HG02623 (cell line): ENCODE data around the gene CTSW.
A peak's percentile ranks its signal among the peaks of the same experiment; 100 is the strongest.

ENCODE experiments used
- ATAC-seq: cut with Tn5 transposase; IDR thresholded peaks from one replicate; pipeline ENCODE4 v1.9.1; 2021; ENCODE audit warnings: moderate library complexity; ENCODE audit not compliant: unreplicated experiment

Gene CTSW

GRCh38 chr11:65867284-65868071 lies 12.2 kb upstream of the CTSW start:
- no peak for ATAC-seq

- no peak for ATAC-seq
Observed at GRCh38 chr11:65868076-65868667, 11.5 kb upstream of the CTSW start.

GRCh38 chr11:65868907-65869306 lies 10.7 kb upstream of the CTSW start:
- no peak for ATAC-seq

GRCh38 chr11:65869643-65870306 lies 9.9 kb upstream of the CTSW start:
- ATAC-seq, result no peak

GRCh38 chr11:65870307-65870658 lies 9.4 kb upstream of the CTSW start:
- no peak for ATAC-seq

- no peak for ATAC-seq
Observed at GRCh38 chr11:65870706-65871681, 8.6 kb upstream of the CTSW start.

- ATAC-seq, result no peak
Observed at GRCh38 chr11:65871811-65872548, 7.7 kb upstream of the CTSW start.

- ATAC-seq, result no peak
Observed at GRCh38 chr11:65872586-65873317, 6.9 kb upstream of the CTSW start, which contains the start of gene EFEMP2. EFEMP2 (minus strand) TSS chr11:65872800; CDS start chr11:65872354, 446 bp downstream.

- ATAC-seq, result peak; percentile 77
Observed at GRCh38 chr11:65873318-65874156, 6.1 kb upstream of the CTSW start.

GRCh38 chr11:65880027-65880426 lies 390 bp downstream of the CTSW start:
- no peak for ATAC-seq

- no peak for ATAC-seq
Observed at GRCh38 chr11:65880844-65881421, 1.3 kb downstream of the CTSW start.

GRCh38 chr11:65882120-65883057 lies 2.8 kb downstream of the CTSW start:
- no peak for ATAC-seq

- no peak for ATAC-seq
Observed at GRCh38 chr11:65883058-65883761, 3.6 kb downstream of the CTSW start.

- no peak for ATAC-seq
Observed at GRCh38 chr11:65883786-65884715, 4.4 kb downstream of the CTSW start.

GRCh38 chr11:65884716-65885092 lies 5.1 kb downstream of the CTSW start:
- no peak for ATAC-seq

GRCh38 chr11:65885231-65885630 lies 5.6 kb downstream of the CTSW start:
- ATAC-seq, result no peak
